ENCODE results near the gene ZSWIM9.

- no peak for TF ChIP-seq CTCF (IDR thresholded peaks at IDR 0.05; ENCODE audit: poor library complexity, severe bottlenecking)
- no peak for TF ChIP-seq MXI1 (conservative IDR thresholded peaks at IDR 0.05; ENCODE audit: poor library complexity, severe bottlenecking)
- TF ChIP-seq RAD21 (conservative IDR thresholded peaks at IDR 0.05), result no peak
- no peak for TF ChIP-seq EP300 (conservative IDR thresholded peaks at IDR 0.05; ENCODE audit: poor library complexity, severe bottlenecking)
Measured at GRCh38 chr19:48196933-48197665, 26.6 kb downstream of the ZSWIM9 start.
